HEK293 (cell line): Measurements from ENCODE around the gene PBX3.
A peak's percentile ranks its signal among the peaks of the same experiment; 100 is the strongest.

Experiments used
- CTCF ChIA-PET: fragments of 350-600 bp; formaldehyde crosslinking; extraction: SDS; loops from one replicate; lab custom pipeline; 2021; ENCODE audit warnings: antibody characterized with exemption; lab: Yijun Ruan, JAX
- POLR2A ChIA-PET: fragments of 300-600 bp; formaldehyde crosslinking; extraction: SDS; loops from one replicate; lab custom pipeline; 2020; ENCODE audit warnings: antibody characterized with exemption, inconsistent platforms; lab: Yijun Ruan, JAX
- H3K27ac ChIP-seq: fragments of 200-500 bp; sonication (Bioruptor generic); 2 replicates; pipeline ENCODE4 v1.5.1; 2014; ENCODE audit warnings: low read depth, low read length, control low read depth, inconsistent platforms; ENCODE audit errors: extremely low read depth
- H3K36me3 ChIP-seq, 2 experiments: fragments of 200-500 bp in 1 of 2; sonication (Bioruptor generic) in 1 of 2; 1 replicate in 1 of 2; 2 replicates in 1 of 2; pipeline ENCODE4 v1.5.1; 2014 to 2017; ENCODE audit warnings: inconsistent platforms in 2 of 2, low read length in 2 of 2; ENCODE audit not compliant: control insufficient read depth in 2 of 2, insufficient read depth in 1 of 2
- H3K4me1 ChIP-seq: fragments of 200-500 bp; sonication (Bioruptor generic); 2 replicates; pipeline ENCODE4 v1.5.1; 2014; ENCODE audit warnings: mild to moderate bottlenecking, low read length, inconsistent platforms; ENCODE audit not compliant: control insufficient read depth, insufficient read depth
- H3K4me3 ChIP-seq: 2 replicates; pipeline ENCODE4 v1.5.1; 2011; ENCODE audit warnings: low read depth, mild to moderate bottlenecking, control low read depth, low read length, moderate library complexity
- H3K9me3 ChIP-seq: fragments of 200-500 bp; sonication (Bioruptor generic); 2 replicates; pipeline ENCODE4 v1.5.1; 2014; ENCODE audit warnings: low read depth, low read length, inconsistent platforms; ENCODE audit not compliant: control insufficient read depth, insufficient read depth
- HOXC10 ChIP-seq: sonication (generic); formaldehyde crosslinking; IDR thresholded peaks from 2 replicates; pipeline ENCODE4 v1.8.1; 2023; ENCODE audit warnings: mild to moderate bottlenecking, missing genetic modification reagents
- IKZF3 ChIP-seq: fragments of 450-650 bp; IDR thresholded peaks from 2 replicates; pipeline ENCODE4 v1.5.0; 2018; ENCODE audit warnings: missing biosample characterization, mild to moderate bottlenecking, missing genetic modification characterization, moderate library complexity
- OVOL3 ChIP-seq: fragments of 450-650 bp; formaldehyde crosslinking; IDR thresholded peaks from 2 replicates; pipeline ENCODE4 v1.5.1; 2016; ENCODE audit warnings: missing biosample characterization, missing genetic modification characterization
- PRDM1 ChIP-seq: fragments of 450-650 bp; formaldehyde crosslinking; IDR thresholded peaks from 2 replicates; pipeline ENCODE4; 2016; ENCODE audit warnings: missing biosample characterization, missing genetic modification characterization
- TRIM28 ChIP-seq: IDR thresholded peaks from 2 replicates; pipeline ENCODE4 v1.6.1; 2011; ENCODE audit warnings: low read length, control low read depth, borderline replicate concordance
- ZNF157 ChIP-seq: fragments of 450-650 bp; formaldehyde crosslinking; IDR thresholded peaks from 2 replicates; pipeline ENCODE4 v1.5.1; 2016; ENCODE audit warnings: missing biosample characterization, missing genetic modification characterization
- ZNF169 ChIP-seq: fragments of 450-650 bp; formaldehyde crosslinking; IDR thresholded peaks from 2 replicates; pipeline ENCODE4 v1.5.1; 2016; ENCODE audit warnings: missing biosample characterization, missing genetic modification characterization
- ZNF335 ChIP-seq: fragments of 450-650 bp; formaldehyde crosslinking; conservative IDR thresholded peaks from 2 replicates; pipeline ENCODE4 v1.5.1; 2016; ENCODE audit warnings: missing biosample characterization, missing genetic modification characterization
- ZNF571 ChIP-seq: fragments of 450-650 bp; formaldehyde crosslinking; IDR thresholded peaks from 2 replicates; pipeline ENCODE4 v1.5.0; 2017; ENCODE audit warnings: missing biosample characterization, missing genetic modification characterization
- ZNF664 ChIP-seq: fragments of 450-650 bp; formaldehyde crosslinking; IDR thresholded peaks from 2 replicates; pipeline ENCODE4 v1.5.1; 2016; ENCODE audit warnings: missing biosample characterization, missing genetic modification characterization
- ZNF670 ChIP-seq: fragments of 450-650 bp; formaldehyde crosslinking; IDR thresholded peaks from 2 replicates; pipeline ENCODE4 v1.5.1; 2016; ENCODE audit warnings: missing biosample characterization, missing genetic modification characterization, low read depth
- ZNF76 ChIP-seq: fragments of 450-650 bp; formaldehyde crosslinking; IDR thresholded peaks from 2 replicates; pipeline ENCODE4; 2016; ENCODE audit warnings: low read depth, missing biosample characterization, missing genetic modification characterization, borderline replicate concordance
- TF ChIP-seq, protein P1 (sequence below): fragments of 450-650 bp; formaldehyde crosslinking; IDR thresholded peaks from 2 replicates; pipeline ENCODE4 v1.5.1; 2016; ENCODE audit warnings: missing biosample characterization, missing genetic modification characterization
- TF ChIP-seq, protein P2 (sequence below): fragments of 450-650 bp; formaldehyde crosslinking; IDR thresholded peaks from 2 replicates; pipeline ENCODE4 v1.5.1; 2016; ENCODE audit warnings: missing biosample characterization, missing genetic modification characterization
- TF ChIP-seq, protein P3 (sequence below): fragments of 450-650 bp; formaldehyde crosslinking; IDR thresholded peaks from 2 replicates; pipeline ENCODE4 v1.5.1; 2016; ENCODE audit warnings: missing biosample characterization, missing genetic modification characterization
- TF ChIP-seq, protein P4 (sequence below): fragments of 450-650 bp; formaldehyde crosslinking; IDR thresholded peaks from 2 replicates; pipeline ENCODE4 v1.5.1; 2016; ENCODE audit warnings: missing biosample characterization, missing genetic modification characterization

The PBX3 gene

DNA sequence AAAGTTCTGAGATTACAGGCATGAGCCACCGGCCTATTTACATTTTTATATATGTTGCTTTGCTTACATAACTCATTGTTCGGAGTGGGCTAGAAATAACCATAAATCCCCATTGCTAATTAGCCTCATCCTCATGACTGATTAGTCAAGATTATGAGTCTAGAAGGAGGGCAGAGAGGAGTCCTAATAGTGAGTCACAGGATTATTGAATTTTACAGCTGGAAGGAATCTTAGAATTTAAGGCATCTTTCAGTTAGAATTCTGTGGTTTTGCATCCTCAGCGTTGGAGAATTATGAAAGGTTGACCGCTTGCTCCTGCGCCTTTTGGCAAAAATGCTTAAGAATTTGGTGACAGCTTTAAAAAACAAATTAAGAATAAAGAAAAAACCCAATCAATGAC, 2.6 kb upstream of the PBX3 start:
- 0 out of 3 replicates have a peak, but pooled peaks cover 0 to 4% of the 10 kb centered on the region in 2 experiments for H3K36me3 ChIP-seq
- peaks cover 12% of the 10 kb centered on the region for H3K4me1 ChIP-seq
- no peak overlapping the region for H3K27ac ChIP-seq
- POLR2A ChIA-PET: interaction anchor here (0.7 to 2.3 kb wide), 2 partner anchors 38 to 47 kb away, joined by 3 to 20 read pairs; partner anchors contain the start of gene MAPKAP1
- TF ChIP-seq ZNF169 (tag by site-specific recombination) (no peak), OVOL3 (tag by site-specific recombination) (no peak), ZNF157 (tag by site-specific recombination) (no peak), TRIM28 (no peak), ZNF571 (tag by site-specific recombination) (no peak)
- TF ChIP-seq, protein P1, sequence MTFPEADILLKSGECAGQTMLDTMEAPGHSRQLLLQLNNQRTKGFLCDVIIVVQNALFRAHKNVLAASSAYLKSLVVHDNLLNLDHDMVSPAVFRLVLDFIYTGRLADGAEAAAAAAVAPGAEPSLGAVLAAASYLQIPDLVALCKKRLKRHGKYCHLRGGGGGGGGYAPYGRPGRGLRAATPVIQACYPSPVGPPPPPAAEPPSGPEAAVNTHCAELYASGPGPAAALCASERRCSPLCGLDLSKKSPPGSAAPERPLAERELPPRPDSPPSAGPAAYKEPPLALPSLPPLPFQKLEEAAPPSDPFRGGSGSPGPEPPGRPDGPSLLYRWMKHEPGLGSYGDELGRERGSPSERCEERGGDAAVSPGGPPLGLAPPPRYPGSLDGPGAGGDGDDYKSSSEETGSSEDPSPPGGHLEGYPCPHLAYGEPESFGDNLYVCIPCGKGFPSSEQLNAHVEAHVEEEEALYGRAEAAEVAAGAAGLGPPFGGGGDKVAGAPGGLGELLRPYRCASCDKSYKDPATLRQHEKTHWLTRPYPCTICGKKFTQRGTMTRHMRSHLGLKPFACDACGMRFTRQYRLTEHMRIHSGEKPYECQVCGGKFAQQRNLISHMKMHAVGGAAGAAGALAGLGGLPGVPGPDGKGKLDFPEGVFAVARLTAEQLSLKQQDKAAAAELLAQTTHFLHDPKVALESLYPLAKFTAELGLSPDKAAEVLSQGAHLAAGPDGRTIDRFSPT (tag by site-specific recombination): no peak
- TF ChIP-seq, all 188 proteins: peak for 0
- CTCF ChIA-PET: no interaction called here
- Histone ChIP-seq H3K4me3 (no peak overlapping the region), H3K9me3 (no peaks in the 10 kb centered on the region)

DNA sequence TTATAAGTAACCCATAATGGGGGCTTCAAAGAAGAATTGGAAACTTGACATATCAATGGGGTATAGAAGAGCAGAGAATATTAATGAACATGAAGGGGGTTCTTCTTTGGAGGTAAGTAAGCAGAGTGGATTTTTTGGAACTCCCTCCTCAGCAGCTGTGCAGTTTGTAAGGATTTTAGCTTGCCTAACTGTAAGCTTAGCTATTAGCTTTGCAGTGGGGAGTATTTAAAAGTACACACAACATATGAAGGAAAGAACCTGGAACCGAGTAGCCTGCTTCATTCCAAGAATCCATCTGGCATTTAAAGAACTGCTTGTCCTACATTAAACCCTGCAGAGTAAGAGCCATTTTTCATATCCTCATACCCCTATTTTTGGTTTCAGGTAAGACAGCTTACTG, 2.2 kb upstream of the PBX3 start:
- TF ChIP-seq ZNF664 (tag by site-specific recombination) (no peak), ZNF76 (tag by site-specific recombination) (no peak)
- H3K4me3 ChIP-seq: no peak overlapping the region
- no peaks in the 10 kb centered on the region for H3K9me3 ChIP-seq
- H3K36me3 ChIP-seq: 0 out of 3 replicates have a peak, but pooled peaks cover 0 to 4% of the 10 kb centered on the region in 2 experiments
- POLR2A ChIA-PET: interaction anchor here (1.2 to 2.3 kb wide), 2 partner anchors 11 to 38 kb away, joined by 5 to 20 read pairs; partner anchors contain the start of gene MAPKAP1
- peaks cover 12% of the 10 kb centered on the region for H3K4me1 ChIP-seq
- no peak overlapping the region for H3K27ac ChIP-seq
- CTCF ChIA-PET: interaction anchor here (1.1 to 1.7 kb wide), 2 partner anchors 19 to 338 kb away, joined by 3 to 8 read pairs; no protein-coding TSS in a partner anchor

DNA sequence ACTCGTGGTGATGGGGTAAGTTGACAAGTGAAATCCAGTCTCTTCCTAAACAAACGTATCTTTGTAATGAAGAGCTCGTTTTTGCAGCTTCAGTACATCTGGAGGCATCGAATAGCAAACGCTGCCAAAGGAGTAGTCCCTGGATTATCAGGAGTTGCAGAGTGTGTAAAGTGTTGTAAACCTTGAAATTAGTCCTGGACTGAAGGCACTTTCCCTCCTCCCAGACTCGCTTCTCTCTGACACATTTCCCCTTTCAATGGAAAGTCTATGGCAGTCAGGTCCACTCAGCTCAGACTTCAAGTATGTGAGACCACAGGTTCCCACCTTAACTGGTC, 1.5 kb upstream of the PBX3 start:
- H3K4me1 ChIP-seq: peaks cover 12% of the 10 kb centered on the region
- no peaks in the 10 kb centered on the region for H3K9me3 ChIP-seq
- peak overlapping the region; percentile 15 for H3K4me3 ChIP-seq
- H3K27ac ChIP-seq: no peak overlapping the region
- POLR2A ChIA-PET: interaction anchor here (0.8 to 2.3 kb wide), 7 partner anchors 10 to 505 kb away, joined by 3 to 20 read pairs (median 4); partner anchors contain the start of genes HSPA5 and MAPKAP1
- H3K36me3 ChIP-seq: 0 out of 3 replicates have a peak, but pooled peaks cover 0 to 4% of the 10 kb centered on the region in 2 experiments
- CTCF ChIA-PET: interaction anchor here (1.1 to 1.7 kb wide), 2 partner anchors 19 to 338 kb away, joined by 3 to 8 read pairs; no protein-coding TSS in a partner anchor
- TF ChIP-seq IKZF3: 0 out of 2 replicates have a peak, but pooled peaks have one; percentile 13
- peak; percentile 97 for TF ChIP-seq PRDM1 (tag by site-specific recombination)
- TF ChIP-seq, protein P2, sequence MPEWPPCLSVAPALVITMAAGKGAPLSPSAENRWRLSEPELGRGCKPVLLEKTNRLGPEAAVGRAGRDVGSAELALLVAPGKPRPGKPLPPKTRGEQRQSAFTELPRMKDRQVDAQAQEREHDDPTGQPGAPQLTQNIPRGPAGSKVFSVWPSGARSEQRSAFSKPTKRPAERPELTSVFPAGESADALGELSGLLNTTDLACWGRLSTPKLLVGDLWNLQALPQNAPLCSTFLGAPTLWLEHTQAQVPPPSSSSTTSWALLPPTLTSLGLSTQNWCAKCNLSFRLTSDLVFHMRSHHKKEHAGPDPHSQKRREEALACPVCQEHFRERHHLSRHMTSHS: no peak
- TF ChIP-seq ZNF335: peak; percentile 93; the same call in 1 of the 2 replicates
- TF ChIP-seq TRIM28: peak; percentile 84; the same call in 1 of the 2 replicates

DNA sequence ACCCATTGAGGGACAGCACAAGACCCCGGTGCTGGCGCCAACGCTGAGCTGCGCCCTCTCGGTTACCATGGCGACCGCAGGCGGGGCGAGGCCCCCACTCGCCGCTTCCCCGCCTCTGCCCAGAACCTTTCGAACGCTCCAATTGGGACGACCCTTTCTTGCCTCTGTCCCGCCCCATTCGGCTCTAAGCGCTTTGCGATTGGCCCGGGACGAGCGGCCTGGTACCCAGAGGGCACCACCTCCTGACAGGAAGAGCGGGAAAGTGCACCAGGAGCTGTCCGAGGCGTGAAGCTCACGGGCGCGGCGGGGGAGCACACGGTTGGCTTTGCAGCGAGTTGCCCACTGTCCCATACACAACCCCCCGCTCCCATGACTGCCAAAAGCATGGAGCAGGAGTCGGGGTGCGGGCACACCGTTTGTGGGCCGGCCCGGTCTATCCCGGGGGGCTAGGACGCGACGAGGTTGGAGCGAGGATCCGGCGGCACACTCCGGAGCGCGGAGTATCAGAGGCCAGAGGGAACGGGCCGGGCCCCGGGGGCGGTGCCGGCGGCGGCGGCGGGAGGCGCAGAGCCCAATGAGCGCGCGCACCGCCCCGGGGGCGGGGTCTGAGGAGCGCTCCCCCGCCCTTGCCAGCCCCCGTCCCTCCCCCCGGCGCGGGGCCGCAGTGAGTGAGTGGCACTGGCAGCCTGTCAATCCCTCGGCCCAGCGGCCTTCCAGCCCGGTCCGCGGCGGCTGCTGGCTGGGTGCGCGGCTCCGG, 978 bp upstream of the PBX3 start:
- POLR2A ChIA-PET: interaction anchor here (0.6 to 2.3 kb wide), 8 partner anchors 10 to 1698 kb away, joined by 3 to 20 read pairs (median 4); partner anchors contain the start of genes HSPA5 and MAPKAP1
- Histone ChIP-seq H3K4me1 (peaks cover 18% of the 10 kb centered on the region), H3K9me3 (no peaks in the 10 kb centered on the region), H3K36me3 (0 out of 3 replicates have a peak, but pooled peaks cover 0 to 4% of the 10 kb centered on the region in 2 experiments), H3K4me3 (peak overlapping the region; percentile 69), H3K27ac (peak overlapping the region; percentile 95)
- CTCF ChIA-PET: interaction anchor here (1.1 to 1.7 kb wide), 2 partner anchors 20 to 339 kb away, joined by 3 to 8 read pairs; no protein-coding TSS in a partner anchor
- TF ChIP-seq HOXC10 (CRISPR knock-in tag): 0 out of 2 replicates have a peak, but pooled peaks have one; percentile 44
- TF ChIP-seq, protein P3, sequence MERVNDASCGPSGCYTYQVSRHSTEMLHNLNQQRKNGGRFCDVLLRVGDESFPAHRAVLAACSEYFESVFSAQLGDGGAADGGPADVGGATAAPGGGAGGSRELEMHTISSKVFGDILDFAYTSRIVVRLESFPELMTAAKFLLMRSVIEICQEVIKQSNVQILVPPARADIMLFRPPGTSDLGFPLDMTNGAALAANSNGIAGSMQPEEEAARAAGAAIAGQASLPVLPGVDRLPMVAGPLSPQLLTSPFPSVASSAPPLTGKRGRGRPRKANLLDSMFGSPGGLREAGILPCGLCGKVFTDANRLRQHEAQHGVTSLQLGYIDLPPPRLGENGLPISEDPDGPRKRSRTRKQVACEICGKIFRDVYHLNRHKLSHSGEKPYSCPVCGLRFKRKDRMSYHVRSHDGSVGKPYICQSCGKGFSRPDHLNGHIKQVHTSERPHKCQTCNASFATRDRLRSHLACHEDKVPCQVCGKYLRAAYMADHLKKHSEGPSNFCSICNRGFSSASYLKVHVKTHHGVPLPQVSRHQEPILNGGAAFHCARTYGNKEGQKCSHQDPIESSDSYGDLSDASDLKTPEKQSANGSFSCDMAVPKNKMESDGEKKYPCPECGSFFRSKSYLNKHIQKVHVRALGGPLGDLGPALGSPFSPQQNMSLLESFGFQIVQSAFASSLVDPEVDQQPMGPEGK (tag by site-specific recombination): peak; percentile 98
- no peak for TF ChIP-seq ZNF670 (tag by site-specific recombination)
- TF ChIP-seq, protein P4, sequence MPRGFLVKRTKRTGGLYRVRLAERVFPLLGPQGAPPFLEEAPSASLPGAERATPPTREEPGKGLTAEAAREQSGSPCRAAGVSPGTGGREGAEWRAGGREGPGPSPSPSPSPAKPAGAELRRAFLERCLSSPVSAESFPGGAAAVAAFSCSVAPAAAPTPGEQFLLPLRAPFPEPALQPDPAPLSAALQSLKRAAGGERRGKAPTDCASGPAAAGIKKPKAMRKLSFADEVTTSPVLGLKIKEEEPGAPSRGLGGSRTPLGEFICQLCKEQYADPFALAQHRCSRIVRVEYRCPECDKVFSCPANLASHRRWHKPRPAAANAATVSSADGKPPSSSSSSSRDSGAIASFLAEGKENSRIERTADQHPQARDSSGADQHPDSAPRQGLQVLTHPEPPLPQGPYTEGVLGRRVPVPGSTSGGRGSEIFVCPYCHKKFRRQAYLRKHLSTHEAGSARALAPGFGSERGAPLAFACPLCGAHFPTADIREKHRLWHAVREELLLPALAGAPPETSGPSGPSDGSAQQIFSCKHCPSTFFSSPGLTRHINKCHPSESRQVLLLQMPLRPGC (tag by site-specific recombination): peak; percentile 66; the same call in 1 of the 2 replicates
